Lung (tissue), 12 donors: ENCODE measurements around the gene ABCF2. TPM values are rescaled to one million over a fixed set of nuclear protein-coding genes. Genes with fewer than 3 reads are reported as not detected.

ENCODE experiments used
- ATAC-seq: fragments of 200-7000 bp; cut with Tn5 transposase; one replicate; pipeline ENCODE4 v1.9.1; 2020; ENCODE audit warnings: moderate number of reproducible peaks; ENCODE audit not compliant: insufficient read depth, low FRiP score
- DNase-seq, 3 donors: peaks; one replicate each; pipeline ENCODE4 v3.0.0-alpha.2; 2013 to 2017
- H3K27ac ChIP-seq, 2 donors: one replicate each; pipeline ENCODE4 v1.5.1; 2013; ENCODE audit warnings: mild to moderate bottlenecking in 2 of 2, moderate library complexity in 2 of 2, control low read depth in 1 of 2, inconsistent platforms in 1 of 2, low read depth in 1 of 2, low read length in 1 of 2
- H3K27me3 ChIP-seq, 3 donors: one replicate each; pipeline ENCODE4 v1.5.1; 2013; ENCODE audit warnings: low read length in 2 of 3; ENCODE audit not compliant: control insufficient read depth in 3 of 3, insufficient read depth in 3 of 3
- H3K36me3 ChIP-seq, 4 donors: one replicate each; pipeline ENCODE4 v1.5.1; 2013; ENCODE audit warnings: low read length in 4 of 4, mild to moderate bottlenecking in 1 of 4, moderate library complexity in 1 of 4; ENCODE audit not compliant: control insufficient read depth in 4 of 4, insufficient read depth in 4 of 4
- H3K4me1 ChIP-seq, 5 donors: one replicate each; pipeline ENCODE4 v1.5.1; 2013; ENCODE audit warnings: low read length in 5 of 5, mild to moderate bottlenecking in 2 of 5, moderate library complexity in 1 of 5; ENCODE audit not compliant: control insufficient read depth in 5 of 5, insufficient read depth in 5 of 5
- H3K4me3 ChIP-seq: one replicate; pipeline ENCODE4 v1.5.1; 2013; ENCODE audit warnings: mild to moderate bottlenecking, control low read depth, moderate library complexity
- H3K9ac ChIP-seq, 2 donors: one replicate each; pipeline ENCODE4 v1.5.1; 2013; ENCODE audit warnings: low read length in 2 of 2, control low read depth in 1 of 2; ENCODE audit not compliant: insufficient read depth in 1 of 2
- H3K9me3 ChIP-seq, 4 donors: one replicate each; pipeline ENCODE4 v1.5.1; 2013; ENCODE audit warnings: low read length in 3 of 4, mild to moderate bottlenecking in 1 of 4, moderate library complexity in 1 of 4; ENCODE audit not compliant: control insufficient read depth in 4 of 4, insufficient read depth in 3 of 4
- CTCF ChIP-seq: IDR thresholded peaks from 2 replicates; pipeline ENCODE4 v1.5.1; 2012; ENCODE audit warnings: mild to moderate bottlenecking; ENCODE audit errors: control extremely low read depth, extremely low read depth
- WGBS, 2 donors: extraction: QIAGEN DNeasy Blood & Tissue Kit; methylation state at CpG; one replicate each; pipeline ENCODE4 v1.1.7; 2013; 5-methylcytosine and 5-hydroxymethylcytosine counted together
- polyA plus RNA-seq, 2 donors: library from polyadenylated mRNA; stranded (reverse); fragments of 200-250 nt; gene quantifications; one replicate each; pipeline ENCODE4 v1.2.1, GENCODE V29; 2013
- total RNA-seq, 2 donors: library from RNA; depleted of rRNA in 1 of 2; stranded (reverse); fragments of >200 nt in 1 of 2; gene quantifications; one replicate each; pipeline ENCODE4 v1.2.1, GENCODE V29; 2014 to 2021
- donor health status: control.
- donor health status: control.
- donor health status: Bipolar disorder and iron deficiency.
- donor health status: healthy.
- donor health status: DM: yes; HTN: yes; CAD: no.

The ABCF2 gene
- total and polyA plus RNA-seq, 4 donors, result 13.2 to 36.3 (median 25.8) TPM

GRCh38 chr7:151201344-151201743, 25.7 kb downstream of the ABCF2 start:
- H3K27ac ChIP-seq, result no peak overlapping the region
- H3K4me1 ChIP-seq, result peaks cover 0 to 20% (median 0%) of the 10 kb centered on the region in 5 donors
- no peaks in the 10 kb centered on the region for H3K9me3 ChIP-seq
- peaks cover 0 to 7% (median 0%) of the 10 kb centered on the region in 3 donors for H3K27me3 ChIP-seq
- ATAC-seq, result no peak
- no peak overlapping the region for H3K9ac ChIP-seq
- H3K4me3 ChIP-seq, result no peak overlapping the region
- no peak for TF ChIP-seq CTCF
- DNase-seq, result no peak
- 80 to 89% methylated on average over 3 of the region's 3 CpGs for WGBS, 2 donors
- no peaks in the 10 kb centered on the region for H3K36me3 ChIP-seq

- 65 to 80% methylated on average over 30 of the region's 30 CpGs for WGBS, 2 donors
- Histone ChIP-seq H3K9me3 (no peaks in the 10 kb centered on the region), H3K36me3 (no peaks in the 10 kb centered on the region), H3K4me3 (no peak overlapping the region), H3K9ac (no peak overlapping the region), H3K27me3 (peaks cover 0 to 2% (median 0%) of the 10 kb centered on the region in 3 donors), H3K4me1 (peaks cover 0 to 20% (median 0%) of the 10 kb centered on the region in 5 donors), H3K27ac (no peak overlapping the region)
- TF ChIP-seq CTCF, result no peak
- ATAC-seq (no peak), DNase-seq (peak; percentile 89 to 93 (median 93))
Observed at GRCh38 chr7:151198945-151199848, 27.8 kb downstream of the ABCF2 start.

GRCh38 chr7:151197932-151198331, 29.1 kb downstream of the ABCF2 start:
- H3K27me3 ChIP-seq, result no peaks in the 10 kb centered on the region
- H3K36me3 ChIP-seq, result no peaks in the 10 kb centered on the region
- TF ChIP-seq CTCF, result no peak
- no peak overlapping the region for H3K27ac ChIP-seq
- ATAC-seq (no peak), DNase-seq (no peak)
- H3K4me1 ChIP-seq, result peaks cover 0 to 20% (median 0%) of the 10 kb centered on the region in 5 donors
- H3K4me3 ChIP-seq, result no peak overlapping the region
- no peaks in the 10 kb centered on the region for H3K9me3 ChIP-seq
- H3K9ac ChIP-seq, result no peak overlapping the region
